GM18499 (cell line): Measurements from ENCODE around the gene PPCS.

Experiments used
- ATAC-seq: cut with Tn5 transposase; IDR thresholded peaks from one replicate; pipeline ENCODE4 v1.9.1; 2021; ENCODE audit warnings: moderate number of reproducible peaks; ENCODE audit not compliant: insufficient read depth, unreplicated experiment

The PPCS gene

GRCh38 chr1:42456010-42456753, at the start of gene PPCS, which contains the start of gene ZMYND12:
Gene PPCS (plus strand): TSS chr1:42456543. CDS start chr1:42456566, 23 bp downstream.
Gene ZMYND12 (minus strand): TSS chr1:42456022. CDS start chr1:42455997, 25 bp downstream.
- peak; percentile 44 for ATAC-seq

GRCh38 chr1:42414551-42415496, 41.5 kb upstream of the PPCS start:
- ATAC-seq: no peak

- ATAC-seq: no peak
These were observed 39.2 kb upstream of the PPCS start for GRCh38 chr1:42417166-42417565.

- no peak for ATAC-seq
These were observed 37.8 kb upstream of the PPCS start for GRCh38 chr1:42418516-42418915.

- no peak for ATAC-seq
These were observed 37.1 kb upstream of the PPCS start for GRCh38 chr1:42419126-42419821.

GRCh38 chr1:42420121-42420520, 36.2 kb upstream of the PPCS start:
- ATAC-seq: no peak

GRCh38 chr1:42420911-42421585, 35.3 kb upstream of the PPCS start:
- ATAC-seq: no peak

GRCh38 chr1:42422737-42423136, 33.6 kb upstream of the PPCS start:
- ATAC-seq: no peak

GRCh38 chr1:42423681-42424080, 32.7 kb upstream of the PPCS start:
- no peak for ATAC-seq

GRCh38 chr1:42424201-42424600, 32.1 kb upstream of the PPCS start:
- ATAC-seq: no peak

GRCh38 chr1:42427240-42427639, 29.1 kb upstream of the PPCS start:
- ATAC-seq: no peak

- ATAC-seq: no peak
These were observed 26.7 kb upstream of the PPCS start for GRCh38 chr1:42429603-42430002.

- ATAC-seq: no peak
These were observed 25.8 kb upstream of the PPCS start for GRCh38 chr1:42430286-42431135.

GRCh38 chr1:42431514-42431913, 24.8 kb upstream of the PPCS start:
- ATAC-seq: no peak

GRCh38 chr1:42432714-42433113, 23.6 kb upstream of the PPCS start:
- no peak for ATAC-seq

- ATAC-seq: no peak
These were observed 23.0 kb upstream of the PPCS start for GRCh38 chr1:42433369-42433768.

GRCh38 chr1:42434340-42434739, 22.0 kb upstream of the PPCS start:
- no peak for ATAC-seq

- ATAC-seq: no peak
These were observed 16.4 kb upstream of the PPCS start for GRCh38 chr1:42439940-42440339.

- no peak for ATAC-seq
These were observed 13.7 kb upstream of the PPCS start for GRCh38 chr1:42442662-42443061.
